Ectodermal cell (in vitro differentiated cells): ENCODE results near the gene BSG.

Experiments
- H3K27ac ChIP-seq: 2 replicates; pipeline ENCODE4 v1.7.0; 2013; ENCODE audit warnings: mild to moderate bottlenecking, low read depth, low read length; ENCODE audit not compliant: insufficient read depth, poor library complexity, severe bottlenecking
- H3K27me3 ChIP-seq: 2 replicates; pipeline ENCODE4 v1.7.0; 2013; ENCODE audit warnings: mild to moderate bottlenecking, low read length; ENCODE audit not compliant: insufficient read depth, control insufficient read depth, poor library complexity, severe bottlenecking
- H3K36me3 ChIP-seq: one replicate; pipeline ENCODE4 v1.7.0; 2013; ENCODE audit warnings: low read length; ENCODE audit not compliant: control insufficient read depth, insufficient read depth
- H3K4me1 ChIP-seq: one replicate; pipeline ENCODE4 v1.7.0; 2013; ENCODE audit warnings: low read length; ENCODE audit not compliant: control insufficient read depth, insufficient read depth
- H3K4me3 ChIP-seq: 2 replicates; pipeline ENCODE4 v1.7.0; 2013; ENCODE audit warnings: low read depth, low read length, control low read depth; ENCODE audit not compliant: insufficient read depth
- H3K9me3 ChIP-seq: 2 replicates; pipeline ENCODE4 v1.7.0; 2013; ENCODE audit warnings: mild to moderate bottlenecking, low read length, moderate library complexity; ENCODE audit not compliant: control insufficient read depth
- WGBS, 2 experiments: methylation state at CpG; one replicate each; pipeline ENCODE4 v1.1.7; 2013; ENCODE audit warnings: missing lambda C conversion rate in 2 of 2; 5-methylcytosine and 5-hydroxymethylcytosine counted together

Gene BSG

GRCh38 chr19:572743-573518 is 535 bp downstream of the BSG start:
- Histone ChIP-seq H3K27me3 (no peaks in the 10 kb centered on the region), H3K4me1 (peaks cover 23% of the 10 kb centered on the region), H3K9me3 (no peaks in the 10 kb centered on the region), H3K4me3 (peak overlapping the region; percentile 98), H3K27ac (peak overlapping the region; percentile 81), H3K36me3 (peaks cover 3% of the 10 kb centered on the region)
- WGBS, 2 experiments: 0 to 1% methylated on average over 55 of the region's 55 CpGs

GRCh38 chr19:573519-573825 is 1.1 kb downstream of the BSG start:
- H3K27ac ChIP-seq: peak overlapping the region; percentile 22
- WGBS, 2 experiments: 3 to 4% methylated on average over 15 of the region's 15 CpGs
- H3K27me3 ChIP-seq: no peaks in the 10 kb centered on the region
- H3K9me3 ChIP-seq: no peaks in the 10 kb centered on the region
- peaks cover 23% of the 10 kb centered on the region for H3K4me1 ChIP-seq
- H3K36me3 ChIP-seq: peaks cover 3% of the 10 kb centered on the region
- peak overlapping the region; percentile 98 for H3K4me3 ChIP-seq

- H3K27ac ChIP-seq: peak overlapping the region; percentile 62
Measured at GRCh38 chr19:574658-575526, 2.5 kb downstream of the BSG start.

GRCh38 chr19:575527-576506 is 3.4 kb downstream of the BSG start:
- 78 to 80% methylated on average over 38 of the region's 38 CpGs for WGBS, 2 experiments
- H3K4me1 ChIP-seq: peaks cover 23% of the 10 kb centered on the region
- H3K9me3 ChIP-seq: no peaks in the 10 kb centered on the region
- no peaks in the 10 kb centered on the region for H3K27me3 ChIP-seq
- H3K36me3 ChIP-seq: peaks cover 19% of the 10 kb centered on the region
- peak overlapping the region; percentile 28 for H3K4me3 ChIP-seq
- H3K27ac ChIP-seq: no peak overlapping the region

More at GRCh38 chr19:574658-575526, 2.5 kb downstream of the BSG start:
- Histone ChIP-seq H3K36me3 (peaks cover 10% of the 10 kb centered on the region), H3K9me3 (no peaks in the 10 kb centered on the region), H3K27me3 (no peaks in the 10 kb centered on the region), H3K4me3 (peak overlapping the region; percentile 28), H3K4me1 (peaks cover 23% of the 10 kb centered on the region)
- 49 to 53% methylated on average over 32 of the region's 32 CpGs for WGBS, 2 experiments

- 95% methylated on average over 28 of the region's 28 CpGs for WGBS, 2 experiments
- no peak overlapping the region for H3K27ac ChIP-seq
- H3K36me3 ChIP-seq: peaks cover 28% of the 10 kb centered on the region
- H3K9me3 ChIP-seq: no peaks in the 10 kb centered on the region
- no peaks in the 10 kb centered on the region for H3K27me3 ChIP-seq
- no peak overlapping the region for H3K4me3 ChIP-seq
- peaks cover 23% of the 10 kb centered on the region for H3K4me1 ChIP-seq
Measured at GRCh38 chr19:576768-577438, 4.5 kb downstream of the BSG start.

- Histone ChIP-seq H3K27me3 (no peaks in the 10 kb centered on the region), H3K4me3 (no peak overlapping the region), H3K27ac (no peak overlapping the region), H3K4me1 (peaks cover 23% of the 10 kb centered on the region), H3K36me3 (peaks cover 32% of the 10 kb centered on the region), H3K9me3 (no peaks in the 10 kb centered on the region)
- WGBS, 2 experiments: 96% methylated on average over 66 of the region's 66 CpGs
Measured at GRCh38 chr19:577439-578392, 5.3 kb downstream of the BSG start.

GRCh38 chr19:579111-579841 is 6.9 kb downstream of the BSG start:
- no peaks in the 10 kb centered on the region for H3K27me3 ChIP-seq
- no peaks in the 10 kb centered on the region for H3K9me3 ChIP-seq
- no peak overlapping the region for H3K27ac ChIP-seq
- peaks cover 32% of the 10 kb centered on the region for H3K36me3 ChIP-seq
- WGBS, 2 experiments: 96 to 97% methylated on average over 46 of the region's 46 CpGs
- H3K4me1 ChIP-seq: peaks cover 23% of the 10 kb centered on the region
- H3K4me3 ChIP-seq: no peak overlapping the region

- Histone ChIP-seq H3K4me1 (peaks cover 18% of the 10 kb centered on the region), H3K27ac (no peak overlapping the region), H3K36me3 (peaks cover 32% of the 10 kb centered on the region), H3K9me3 (no peaks in the 10 kb centered on the region), H3K4me3 (no peak overlapping the region), H3K27me3 (no peaks in the 10 kb centered on the region)
- 96% methylated on average over 11 of the region's 11 CpGs for WGBS, 2 experiments
Measured at GRCh38 chr19:579842-580155, 7.4 kb downstream of the BSG start.
